Naive thymus-derived CD4-positive, alpha-beta T cell (primary cell): ENCODE measurements around the gene ZNF775. TPM values are rescaled to one million over a fixed set of nuclear protein-coding genes. Genes with fewer than 3 reads are reported as not detected.

Source experiments
- ATAC-seq: fragments of 150-1000 bp; cut with Tn5 transposase; 2 replicates; pipeline ENCODE4 v1.10.0; 2021; ENCODE audit warnings: mild to moderate bottlenecking, moderate library complexity
- CTCF ChIA-PET: fragments of 350-600 bp; sonication (Branson Sonifier 250); formaldehyde crosslinking; loops from one replicate; lab custom pipeline; 2021; ENCODE audit warnings: antibody characterized with exemption; lab: Charles Lee
- POLR2A ChIA-PET: fragments of 350-600 bp; sonication (Branson Sonifier 250); formaldehyde crosslinking; loops from one replicate; lab custom pipeline; 2021; ENCODE audit warnings: antibody characterized with exemption, inconsistent platforms; lab: Charles Lee
- DNase-seq, 9 donors: peaks; one replicate each; pipeline versions ENCODE4 v3.0.0 to v3.0.0-alpha.2; 2020 to 2022; ENCODE audit warnings: mixed read lengths in 1 of 9
- H3K27ac ChIP-seq: one replicate; pipeline ENCODE4 v1.7.0; 2013; ENCODE audit warnings: mild to moderate bottlenecking, low read depth, low read length, moderate library complexity
- H3K27me3 ChIP-seq, 2 donors: one replicate each; pipeline ENCODE4 v1.7.0; 2013; ENCODE audit warnings: low read length in 2 of 2, mild to moderate bottlenecking in 2 of 2, moderate library complexity in 2 of 2; ENCODE audit not compliant: control insufficient read depth in 2 of 2, insufficient read depth in 2 of 2
- H3K36me3 ChIP-seq, 3 experiments: 1 replicate in 2 of 3; 2 replicates in 1 of 3; pipeline ENCODE4 v1.7.0; 2013; ENCODE audit warnings: low read length in 3 of 3, mild to moderate bottlenecking in 3 of 3, moderate library complexity in 1 of 3; ENCODE audit not compliant: insufficient read depth in 3 of 3, control insufficient read depth in 2 of 3
- H3K4me1 ChIP-seq, 2 donors: one replicate each; pipeline ENCODE4 v1.7.0; 2013; ENCODE audit warnings: low read length in 2 of 2, mild to moderate bottlenecking in 2 of 2, moderate library complexity in 1 of 2; ENCODE audit not compliant: control insufficient read depth in 2 of 2, insufficient read depth in 2 of 2
- H3K4me3 ChIP-seq: 2 replicates; pipeline ENCODE4 v1.7.0; 2013; ENCODE audit warnings: mild to moderate bottlenecking, low read length
- H3K9me3 ChIP-seq, 3 experiments: 1 replicate in 2 of 3; 2 replicates in 1 of 3; pipeline ENCODE4 v1.7.0; 2013; ENCODE audit warnings: low read length in 3 of 3; ENCODE audit not compliant: control insufficient read depth in 2 of 3
- H3K27ac Mint-ChIP-seq, 9 donors: one replicate each; pipeline ENCODE4 v1.8.0; 2020 to 2022; ENCODE audit warnings: mixed read lengths in 9 of 9, mild to moderate bottlenecking in 8 of 9, moderate library complexity in 5 of 9, inconsistent platforms in 2 of 9
- H3K27me3 Mint-ChIP-seq, 5 donors: one replicate each; pipeline ENCODE4 v1.8.0; 2021 to 2022; ENCODE audit warnings: mixed read lengths in 5 of 5, mild to moderate bottlenecking in 1 of 5
- H3K36me3 Mint-ChIP-seq, 5 donors: one replicate each; pipeline ENCODE4 v1.8.0; 2020 to 2022; ENCODE audit warnings: mixed read lengths in 5 of 5, mild to moderate bottlenecking in 3 of 5, inconsistent platforms in 1 of 5
- H3K4me1 Mint-ChIP-seq, 7 donors: one replicate each; pipeline ENCODE4 v1.8.0; 2020 to 2022; ENCODE audit warnings: mixed read lengths in 7 of 7, mild to moderate bottlenecking in 3 of 7, inconsistent platforms in 1 of 7
- H3K4me3 Mint-ChIP-seq, 10 donors: one replicate each; pipeline ENCODE4 v1.8.0; 2020 to 2022; ENCODE audit warnings: mild to moderate bottlenecking in 10 of 10, mixed read lengths in 10 of 10, moderate library complexity in 6 of 10, inconsistent platforms in 2 of 10
- H3K9me3 Mint-ChIP-seq, 11 donors: one replicate each; pipeline ENCODE4 v1.8.0; 2020 to 2022; ENCODE audit warnings: mixed read lengths in 11 of 11, mild to moderate bottlenecking in 4 of 11, inconsistent platforms in 1 of 11, moderate library complexity in 1 of 11
- intact Hi-C, 2 donors: fragments of 100-400 bp; cut with micrococcal nuclease; formaldehyde crosslinking; loops; one replicate each; pipeline ENCODE4 v1.15.1; 2023
- polyA plus RNA-seq, 2 donors: library from polyadenylated mRNA; unstranded; fragments of 300-500 nt; fragmentation: Illumina TruSeq; gene quantifications; one replicate each; pipeline ENCODE4 v1.2.3, GENCODE V29; 2021
- total RNA-seq, 6 experiments: library from RNA in 5 of 6; stranded (reverse) in 5 of 6; gene quantifications; 1 replicate in 5 of 6; 2 replicates in 1 of 6; pipeline ENCODE4 v1.2.3 and lab custom pipeline; 2021 to 2026

Gene ZNF775
- total and polyA plus RNA-seq, 7 experiments from 2014 or later: 1.1 to 7.4 (median 4.3) TPM

DNA sequence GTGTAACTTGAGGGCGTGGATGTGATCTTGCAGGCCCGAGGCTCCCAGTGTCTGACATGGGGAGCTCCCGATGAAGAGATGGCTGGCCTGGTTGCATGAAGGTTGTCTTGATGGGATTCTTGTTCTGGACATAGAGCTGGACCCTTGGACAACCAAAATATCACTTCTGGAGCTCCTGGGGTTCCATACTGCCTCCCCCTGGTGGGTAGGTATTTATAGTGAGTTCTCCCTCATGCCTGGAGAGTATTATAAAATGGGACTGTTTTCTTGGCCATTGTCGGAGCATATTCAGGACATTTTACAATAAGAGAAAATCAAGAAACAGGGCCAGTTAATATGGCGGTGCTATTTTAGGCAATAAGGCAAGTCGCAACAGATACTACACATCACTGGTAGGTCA, 38.7 kb downstream of the ZNF775 start:
- H3K27ac ChIP-seq: no peak overlapping the region
- no peak overlapping the region for H3K4me3 ChIP-seq
- peaks cover 3 to 4% of the 10 kb centered on the region in 2 donors for H3K4me1 ChIP-seq
- no peak overlapping the region for H3K4me3 Mint-ChIP-seq
- H3K9me3 ChIP-seq: no peaks in the 10 kb centered on the region
- intact Hi-C loops: no loop called here
- H3K27me3 Mint-ChIP-seq: peaks cover 0 to 4% (median 0%) of the 10 kb centered on the region in 5 donors
- H3K27me3 ChIP-seq: no peaks in the 10 kb centered on the region
- no peak overlapping the region for H3K27ac Mint-ChIP-seq
- CTCF ChIA-PET: interaction anchor here (1.3 to 1.7 kb wide), 2 partner anchors 11 to 12 kb away, joined by 3 to 4 read pairs; a partner anchor contains a TSS
- no peak for ATAC-seq
- POLR2A ChIA-PET: interaction anchor here (1.5 kb wide), 1 partner anchor 12 kb away, joined by 6 read pairs; a partner anchor contains a TSS
- H3K36me3 Mint-ChIP-seq: peaks cover 0 to 3% (median 0%) of the 10 kb centered on the region in 5 donors
- no peaks in the 10 kb centered on the region for H3K36me3 ChIP-seq
- DNase-seq: no peak
- no peaks in the 10 kb centered on the region for H3K9me3 Mint-ChIP-seq
- H3K4me1 Mint-ChIP-seq: peaks cover 7 to 23% (median 9%) of the 10 kb centered on the region in 7 donors

DNA sequence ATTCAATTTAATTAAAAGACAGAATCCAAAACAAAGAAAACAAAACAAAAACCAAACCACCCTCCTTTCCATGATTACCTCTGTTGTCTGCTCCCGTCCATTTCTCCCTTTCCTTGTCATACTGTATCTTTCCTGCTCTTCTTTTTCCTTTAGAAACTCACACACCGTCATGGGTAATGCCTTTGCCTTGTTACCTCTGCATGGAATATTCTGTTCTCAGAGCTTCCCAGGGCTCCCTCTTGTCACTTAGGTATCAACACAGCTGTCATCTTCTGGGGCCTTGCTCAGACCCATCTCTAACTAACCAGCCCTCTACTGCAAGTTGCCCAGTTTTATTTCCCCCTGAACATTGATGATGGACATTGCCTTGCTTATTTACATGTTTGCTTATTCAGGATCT, 41.1 kb downstream of the ZNF775 start:
- Mint-ChIP-seq H3K9me3 (no peaks in the 10 kb centered on the region), H3K27me3 (peaks cover 0 to 4% (median 0%) of the 10 kb centered on the region in 5 donors), H3K27ac (peak overlapping the region in 2 of 9 donors; percentile 45 to 62), H3K36me3 (peaks cover 0 to 3% (median 0%) of the 10 kb centered on the region in 5 donors), H3K4me1 (peaks cover 5 to 17% (median 8%) of the 10 kb centered on the region in 7 donors), H3K4me3 (peak overlapping the region in 1 of 10 donors; percentile 66)
- no peak overlapping the region for H3K4me3 ChIP-seq
- no peaks in the 10 kb centered on the region for H3K27me3 ChIP-seq
- ATAC-seq (no peak), DNase-seq (no peak)
- H3K9me3 ChIP-seq: no peaks in the 10 kb centered on the region
- intact Hi-C loops: loop anchor here (2.0 to 5.0 kb wide), 2 partner anchors 133 to 457 kb away; no protein-coding TSS in a partner anchor
- H3K4me1 ChIP-seq: peaks cover 3 to 4% of the 10 kb centered on the region in 2 donors
- no peaks in the 10 kb centered on the region for H3K36me3 ChIP-seq
- no peak overlapping the region for H3K27ac ChIP-seq
- CTCF ChIA-PET: interaction anchor here (0.6 to 1.1 kb wide), 3 partner anchors 15 to 742 kb away, joined by 3 to 4 read pairs (median 4); a partner anchor contains a TSS
- POLR2A ChIA-PET: interaction anchor here (1.0 to 1.5 kb wide), 2 partner anchors 14 to 99 kb away, joined by 3 to 5 read pairs; a partner anchor contains a TSS

DNA sequence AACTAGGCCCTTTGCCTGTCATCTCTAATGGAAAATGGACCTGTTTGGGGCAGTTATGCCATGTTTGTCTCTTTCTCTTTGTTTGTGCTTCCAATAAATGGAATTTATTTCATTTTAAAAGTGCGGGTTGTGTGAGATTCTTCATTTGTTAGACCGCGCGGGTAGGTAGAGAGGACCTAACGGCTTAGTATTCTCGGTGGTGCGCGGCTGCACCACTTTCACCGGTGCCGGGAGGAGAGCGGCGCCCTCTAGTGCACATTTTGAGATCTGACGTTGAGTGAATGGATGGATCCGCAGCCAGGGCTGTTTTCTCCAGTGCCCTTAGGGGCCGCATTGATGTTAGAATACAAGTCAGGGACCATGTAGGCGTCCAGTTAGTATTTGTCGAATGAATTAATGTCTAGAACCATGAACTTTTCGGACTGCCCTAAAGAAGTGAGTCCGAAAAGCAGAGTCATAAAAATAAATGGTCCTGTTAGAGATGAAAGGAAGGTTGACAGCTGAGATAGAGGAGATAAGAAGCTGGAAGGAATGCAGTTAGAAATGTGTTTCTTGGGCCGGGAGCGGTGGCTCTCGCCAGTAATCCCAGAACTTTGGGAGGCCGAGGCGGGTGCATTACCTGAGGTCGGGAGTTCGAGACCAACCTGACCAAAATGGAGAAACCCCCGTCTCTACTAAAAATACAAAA, 42.0 kb downstream of the ZNF775 start:
- peaks cover 3 to 4% of the 10 kb centered on the region in 2 donors for H3K4me1 ChIP-seq
- H3K9me3 Mint-ChIP-seq: no peaks in the 10 kb centered on the region
- peak overlapping the region in 7 of 9 donors; percentile 18 to 78 (median 45) for H3K27ac Mint-ChIP-seq
- peak overlapping the region; percentile 16 to 75 (median 52) for H3K4me3 Mint-ChIP-seq
- H3K36me3 Mint-ChIP-seq: peaks cover 0 to 3% (median 0%) of the 10 kb centered on the region in 5 donors
- peaks cover 5 to 17% (median 8%) of the 10 kb centered on the region in 7 donors for H3K4me1 Mint-ChIP-seq
- intact Hi-C loops: loop anchor here (1.0 to 5.0 kb wide), 6 partner anchors 16 to 456 kb away; partner anchors contain the start of gene ZNF775 (in 1 of the 2)
- no peaks in the 10 kb centered on the region for H3K36me3 ChIP-seq
- DNase-seq (peak; percentile 65 to 87 (median 81)), ATAC-seq (peak; percentile 99)
- peaks cover 0 to 6% (median 0%) of the 10 kb centered on the region in 5 donors for H3K27me3 Mint-ChIP-seq
- no peaks in the 10 kb centered on the region for H3K27me3 ChIP-seq
- no peaks in the 10 kb centered on the region for H3K9me3 ChIP-seq
- POLR2A ChIA-PET: interaction anchor here (0.8 to 1.8 kb wide), 3 partner anchors 14 to 26 kb away, joined by 4 to 6 read pairs (median 4); no protein-coding TSS in a partner anchor
- no peak overlapping the region for H3K27ac ChIP-seq
- CTCF ChIA-PET: interaction anchor here (1.0 to 1.3 kb wide), 4 partner anchors 9 to 58 kb away, joined by 3 to 6 read pairs (median 4); no protein-coding TSS in a partner anchor
- no peak overlapping the region for H3K4me3 ChIP-seq

DNA sequence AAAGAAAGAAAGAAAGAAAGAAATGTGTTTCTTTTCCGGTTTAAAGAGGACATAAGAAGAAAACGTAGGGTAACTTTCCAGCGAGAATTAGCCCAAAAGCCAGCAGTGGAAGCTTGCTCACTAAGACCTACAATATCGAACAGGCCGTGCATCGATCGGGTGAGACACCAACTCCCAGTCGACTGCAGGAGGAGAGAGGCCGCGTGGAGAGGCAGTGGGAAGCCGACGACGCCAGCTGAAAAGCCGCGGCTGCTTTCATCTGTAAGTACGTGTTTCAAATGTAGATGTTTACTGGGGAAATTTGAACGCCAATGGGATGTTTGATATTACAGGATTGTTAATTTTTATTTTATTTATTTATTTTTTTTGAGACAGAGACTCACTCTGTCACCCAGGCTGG, 42.7 kb downstream of the ZNF775 start:
- Mint-ChIP-seq H3K36me3 (peaks cover 0 to 3% (median 0%) of the 10 kb centered on the region in 5 donors), H3K4me1 (peaks cover 5 to 17% (median 8%) of the 10 kb centered on the region in 7 donors), H3K4me3 (no peak overlapping the region), H3K9me3 (no peaks in the 10 kb centered on the region), H3K27ac (no peak overlapping the region), H3K27me3 (peaks cover 0 to 6% (median 0%) of the 10 kb centered on the region in 5 donors)
- DNase-seq (no peak), ATAC-seq (no peak)
- peaks cover 3 to 4% of the 10 kb centered on the region in 2 donors for H3K4me1 ChIP-seq
- ChIA-PET CTCF (interaction anchor here (0.7 to 1.3 kb wide), 7 partner anchors 10 to 76 kb away, joined by 3 to 6 read pairs (median 3); no protein-coding TSS in a partner anchor), POLR2A (interaction anchor here (0.8 to 1.8 kb wide), 3 partner anchors 15 to 25 kb away, joined by 4 to 6 read pairs (median 4); no protein-coding TSS in a partner anchor)
- intact Hi-C loops: loop anchor here (1.0 to 5.0 kb wide), 6 partner anchors 17 to 455 kb away; partner anchors contain the start of gene ZNF775 (in 1 of the 2)
- no peak overlapping the region for H3K4me3 ChIP-seq
- no peaks in the 10 kb centered on the region for H3K27me3 ChIP-seq
- no peak overlapping the region for H3K27ac ChIP-seq
- H3K9me3 ChIP-seq: no peaks in the 10 kb centered on the region
- H3K36me3 ChIP-seq: no peaks in the 10 kb centered on the region

DNA sequence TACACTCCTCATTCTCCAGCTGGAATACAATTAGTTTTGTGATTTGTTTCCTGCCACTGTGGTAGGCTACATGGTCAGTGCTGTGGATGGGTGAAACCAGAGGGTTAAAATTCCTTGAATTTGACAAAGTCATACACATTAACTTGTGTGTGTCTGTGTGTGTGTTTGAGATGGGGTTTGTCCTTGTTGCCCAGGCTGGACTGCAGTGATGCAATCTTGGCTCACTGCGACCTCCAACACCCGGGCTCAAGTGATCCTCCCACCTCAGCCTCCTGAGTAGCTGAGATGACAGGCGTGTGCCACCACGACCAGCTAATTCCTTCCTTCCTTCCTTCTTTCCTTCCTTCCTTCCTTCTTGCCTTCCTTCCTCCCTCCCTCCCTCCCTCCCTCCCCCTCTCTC, 46.5 kb downstream of the ZNF775 start:
- ChIA-PET POLR2A (no interaction called here), CTCF (no interaction called here)
- Histone ChIP-seq H3K4me3 (no peak overlapping the region), H3K27me3 (no peaks in the 10 kb centered on the region), H3K27ac (no peak overlapping the region), H3K36me3 (no peaks in the 10 kb centered on the region), H3K9me3 (no peaks in the 10 kb centered on the region), H3K4me1 (peaks cover 3% of the 10 kb centered on the region in 2 donors)
- intact Hi-C loops: no loop called here
- H3K4me1 Mint-ChIP-seq: peaks cover 7 to 13% (median 10%) of the 10 kb centered on the region in 7 donors
- H3K36me3 Mint-ChIP-seq: peaks cover 0 to 3% (median 0%) of the 10 kb centered on the region in 5 donors
- no peak overlapping the region for H3K4me3 Mint-ChIP-seq
- ATAC-seq (no peak), DNase-seq (peak in 1 of 9 donors; percentile 3)
- H3K27ac Mint-ChIP-seq: no peak overlapping the region
- H3K9me3 Mint-ChIP-seq: no peaks in the 10 kb centered on the region
- H3K27me3 Mint-ChIP-seq: peaks cover 0 to 6% (median 0%) of the 10 kb centered on the region in 5 donors

DNA sequence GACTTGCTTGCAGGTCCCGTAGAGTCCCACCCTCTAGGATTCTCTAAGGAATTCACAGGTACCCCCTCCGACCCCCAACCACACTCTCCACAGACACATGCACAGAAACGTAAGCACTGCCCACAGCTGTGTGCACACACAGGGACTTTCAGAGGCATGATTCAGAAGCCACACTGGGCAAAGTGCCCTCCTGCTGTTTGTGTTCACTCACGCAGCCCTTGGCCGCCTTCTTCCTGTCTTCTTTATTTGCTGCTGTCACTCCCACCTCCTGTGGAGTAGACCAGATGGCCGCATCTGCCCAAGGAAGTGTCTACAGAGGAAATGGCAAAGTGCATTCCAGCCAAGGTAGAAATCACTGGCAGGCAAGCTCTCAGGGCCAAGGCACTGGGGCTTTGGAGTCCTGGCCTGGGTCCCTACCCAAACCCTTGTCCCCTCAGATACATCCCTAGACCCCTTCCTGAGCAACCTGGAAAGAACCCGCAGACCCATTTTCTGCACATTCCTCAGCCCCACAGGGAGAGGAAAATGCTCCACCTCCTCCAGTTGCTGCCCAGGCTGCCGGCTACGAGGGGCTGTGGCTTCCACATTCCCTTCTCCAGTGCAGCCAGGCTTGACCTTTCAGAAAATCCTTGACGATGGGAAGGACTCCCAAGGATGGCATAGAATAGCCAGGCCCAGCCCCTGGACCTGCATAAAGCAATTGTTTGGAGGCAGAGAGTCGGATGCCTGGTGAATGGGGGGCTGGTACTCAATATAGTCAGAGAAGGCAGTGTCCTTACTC, 49.7 kb downstream of the ZNF775 start:
- Histone ChIP-seq H3K27ac (no peak overlapping the region), H3K36me3 (no peaks in the 10 kb centered on the region), H3K4me3 (no peak overlapping the region), H3K9me3 (no peaks in the 10 kb centered on the region), H3K27me3 (no peaks in the 10 kb centered on the region), H3K4me1 (no peaks in the 10 kb centered on the region)
- peaks cover 0 to 4% (median 0%) of the 10 kb centered on the region in 5 donors for H3K27me3 Mint-ChIP-seq
- CTCF ChIA-PET: interaction anchor here (1.0 kb wide), 1 partner anchor 328 kb away, joined by 3 read pairs; no protein-coding TSS in a partner anchor
- intact Hi-C loops: no loop called here
- H3K36me3 Mint-ChIP-seq: peaks cover 0 to 4% (median 0%) of the 10 kb centered on the region in 5 donors
- no peak for DNase-seq
- H3K4me1 Mint-ChIP-seq: peaks cover 0 to 24% (median 10%) of the 10 kb centered on the region in 7 donors
- ATAC-seq: peak; percentile 50
- H3K27ac Mint-ChIP-seq: peak overlapping the region in 1 of 9 donors; percentile 3
- no peak overlapping the region for H3K4me3 Mint-ChIP-seq
- H3K9me3 Mint-ChIP-seq: no peaks in the 10 kb centered on the region
- POLR2A ChIA-PET: no interaction called here
